IMR-90 (cell line): Measurements from ENCODE around the gene TBC1D1. TPM values are rescaled to one million over a fixed set of nuclear protein-coding genes. Genes with fewer than 3 reads are reported as not detected.

Experiments used
- polyA plus RNA-seq, 3 experiments: library from polyadenylated mRNA; depleted of rRNA; stranded (reverse); fragments of >200 nt; gene quantifications; 2 replicates each; pipeline ENCODE4 v1.2.3, GENCODE V29; 2012; ENCODE audit warnings: low replicate concordance in 1 of 3
- total RNA-seq: library from RNA; depleted of rRNA; stranded (reverse); fragments of >200 nt; gene quantifications from 2 replicates; pipeline ENCODE4 v1.2.3, GENCODE V29; 2012; rRNA removed

The TBC1D1 gene
- total and polyA plus RNA-seq, 2 of the 4 experiments (the other 2 are of a cell fraction) = 42.4 to 104 TPM

Other genes with a start within 250 kb of the TBC1D1 start
- gene RELL1, start 204.7 kb upstream of the TBC1D1 start, total RNA-seq = 39.6 and 53.6 TPM in 2 replicates
- gene RELL1, start 204.7 kb upstream of the TBC1D1 start, polyA plus RNA-seq (2012; rRNA removed) = 6.8 TPM in 2 replicates
- 26.2 and 32.2 TPM in 2 replicates for gene PGM2, start 64.4 kb upstream of the TBC1D1 start, total RNA-seq
- 15.5 and 18.7 TPM in 2 replicates for gene PGM2, start 64.4 kb upstream of the TBC1D1 start, polyA plus RNA-seq (2012; rRNA removed)
- not detected in 2 replicates for gene PTTG2, start 69.3 kb downstream of the TBC1D1 start, total RNA-seq
- not detected in 2 replicates for gene PTTG2, start 69.3 kb downstream of the TBC1D1 start, polyA plus RNA-seq (2012; rRNA removed)